HFFc6 (cell line): ENCODE results near the gene PLEKHG2. TPM values are rescaled to one million over a fixed set of nuclear protein-coding genes. Genes with fewer than 3 reads are reported as not detected.
"Not testable (repeated sequence)": the region's sequence is repeated elsewhere in the genome, so short reads cannot be mapped to it uniquely, and the experiment has no call there.

ENCODE experiments used
- DNase-seq: peaks from one replicate; pipeline ENCODE4 v3.0.0-alpha.2; 2018
- H3K27ac Mint-ChIP-seq: 2 replicates; pipeline ENCODE4 v1.8.0; 2020; ENCODE audit warnings: mild to moderate bottlenecking, mixed read lengths
- H3K27me3 Mint-ChIP-seq: 2 replicates; pipeline ENCODE4 v1.8.0; 2021; ENCODE audit warnings: mild to moderate bottlenecking, moderate library complexity, mixed read lengths; ENCODE audit not compliant: insufficient read depth
- H3K36me3 Mint-ChIP-seq: 2 replicates; pipeline ENCODE4 v1.8.0; 2021; ENCODE audit warnings: low read depth, mixed read lengths
- H3K4me1 Mint-ChIP-seq: 2 replicates; pipeline ENCODE4 v1.8.0; 2020; ENCODE audit warnings: low read depth, mixed read lengths
- H3K4me3 Mint-ChIP-seq: 2 replicates; pipeline ENCODE4 v1.8.0; 2020; ENCODE audit warnings: mild to moderate bottlenecking, moderate library complexity, mixed read lengths
- H3K9me3 Mint-ChIP-seq: 2 replicates; pipeline ENCODE4 v1.8.0; 2020; ENCODE audit warnings: mild to moderate bottlenecking, mixed read lengths
- total RNA-seq, 6 experiments: library from RNA; stranded (reverse); fragmentation: NEBNext Ultra II Directional; extraction: Animal tissue kit (Norgen Biotek cat#: 25700); gene quantifications; 2 replicates in 1 of 6; 3 replicates in 5 of 6; pipeline ENCODE4 v1.2.3, GENCODE V29; 2021
- TF ChIP-seq, protein P1 (sequence below): fragments of 200-600 bp; sonication (generic); IDR thresholded peaks from 2 replicates; pipeline ENCODE4 v1.5.0; 2021; ENCODE audit warnings: antibody characterized with exemption, mild to moderate bottlenecking

Gene PLEKHG2
- total RNA-seq, 6 experiments from 2014 or later, result 38.3 to 56.0 (median 45.7) TPM

GRCh38 chr19:39370735-39371134 is 41.7 kb upstream of the PLEKHG2 start:
- H3K36me3 Mint-ChIP-seq, result peaks cover 41% of the 10 kb centered on the region
- no peak overlapping the region for H3K4me3 Mint-ChIP-seq
- peak overlapping the region; percentile 98 for H3K27ac Mint-ChIP-seq
- peaks cover 7% of the 10 kb centered on the region for H3K27me3 Mint-ChIP-seq
- DNase-seq, result no peak
- peaks cover 33% of the 10 kb centered on the region for H3K4me1 Mint-ChIP-seq
- H3K9me3 Mint-ChIP-seq, result no peaks in the 10 kb centered on the region
- TF ChIP-seq, protein P1, sequence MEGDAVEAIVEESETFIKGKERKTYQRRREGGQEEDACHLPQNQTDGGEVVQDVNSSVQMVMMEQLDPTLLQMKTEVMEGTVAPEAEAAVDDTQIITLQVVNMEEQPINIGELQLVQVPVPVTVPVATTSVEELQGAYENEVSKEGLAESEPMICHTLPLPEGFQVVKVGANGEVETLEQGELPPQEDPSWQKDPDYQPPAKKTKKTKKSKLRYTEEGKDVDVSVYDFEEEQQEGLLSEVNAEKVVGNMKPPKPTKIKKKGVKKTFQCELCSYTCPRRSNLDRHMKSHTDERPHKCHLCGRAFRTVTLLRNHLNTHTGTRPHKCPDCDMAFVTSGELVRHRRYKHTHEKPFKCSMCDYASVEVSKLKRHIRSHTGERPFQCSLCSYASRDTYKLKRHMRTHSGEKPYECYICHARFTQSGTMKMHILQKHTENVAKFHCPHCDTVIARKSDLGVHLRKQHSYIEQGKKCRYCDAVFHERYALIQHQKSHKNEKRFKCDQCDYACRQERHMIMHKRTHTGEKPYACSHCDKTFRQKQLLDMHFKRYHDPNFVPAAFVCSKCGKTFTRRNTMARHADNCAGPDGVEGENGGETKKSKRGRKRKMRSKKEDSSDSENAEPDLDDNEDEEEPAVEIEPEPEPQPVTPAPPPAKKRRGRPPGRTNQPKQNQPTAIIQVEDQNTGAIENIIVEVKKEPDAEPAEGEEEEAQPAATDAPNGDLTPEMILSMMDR, result no peak

DNA sequence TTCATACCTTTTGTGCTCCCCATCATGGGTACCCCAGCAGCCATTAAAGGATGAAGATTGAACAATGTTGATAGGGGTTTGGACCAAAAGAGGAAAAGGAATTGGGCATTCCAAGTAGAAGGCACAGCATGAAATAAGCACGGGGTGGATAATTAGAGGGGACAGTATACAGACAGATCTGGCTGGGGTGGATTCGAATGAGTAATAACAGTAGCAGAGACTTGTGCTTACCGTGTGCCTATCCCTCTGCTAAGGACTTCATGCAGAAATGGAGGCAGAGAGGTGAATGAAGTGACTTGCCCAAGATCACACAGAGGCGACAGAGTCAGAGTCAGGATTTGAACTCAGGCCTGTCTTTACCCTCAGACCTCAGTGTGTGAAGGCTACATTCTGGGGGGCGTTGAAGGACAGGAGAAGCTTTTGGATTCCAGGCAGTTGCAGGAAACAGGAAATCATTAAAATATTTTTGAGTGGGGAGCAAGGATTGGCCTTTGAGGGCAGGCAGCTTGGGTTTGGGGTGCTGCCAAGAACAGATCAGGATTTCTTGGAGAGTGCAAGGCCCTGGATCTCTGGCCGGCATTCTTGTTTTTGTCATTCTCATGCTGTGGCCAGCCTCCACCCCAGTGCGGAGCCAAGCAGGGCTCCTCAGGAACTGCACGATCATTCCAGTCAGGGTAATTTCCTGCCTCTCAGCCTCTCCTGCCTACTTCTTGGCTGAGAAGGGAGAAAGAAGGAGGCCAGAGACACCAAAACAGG is 40.2 kb upstream of the PLEKHG2 start:
- peaks cover 5% of the 10 kb centered on the region for H3K27me3 Mint-ChIP-seq
- TF ChIP-seq, protein P1, result no peak
- peaks cover 47% of the 10 kb centered on the region for H3K36me3 Mint-ChIP-seq
- peak; percentile 91 for DNase-seq
- H3K9me3 Mint-ChIP-seq, result no peaks in the 10 kb centered on the region
- peaks cover 33% of the 10 kb centered on the region for H3K4me1 Mint-ChIP-seq
- peak overlapping the region; percentile 98 for H3K27ac Mint-ChIP-seq
- H3K4me3 Mint-ChIP-seq, result peak overlapping the region; percentile 35

- Mint-ChIP-seq H3K27ac (peak overlapping the region; percentile 98), H3K36me3 (peaks cover 47% of the 10 kb centered on the region), H3K27me3 (peaks cover 4% of the 10 kb centered on the region), H3K4me3 (peak overlapping the region; percentile 63), H3K4me1 (peaks cover 36% of the 10 kb centered on the region), H3K9me3 (no peaks in the 10 kb centered on the region)
- TF ChIP-seq, protein P1, result no peak
- DNase-seq, result no peak
Measured at GRCh38 chr19:39372941-39373340, 39.5 kb upstream of the PLEKHG2 start.

GRCh38 chr19:39375929-39376328 is 36.5 kb upstream of the PLEKHG2 start:
- peaks cover 33% of the 10 kb centered on the region for H3K36me3 Mint-ChIP-seq
- no peak overlapping the region for H3K4me3 Mint-ChIP-seq
- TF ChIP-seq, protein P1, result no peak
- H3K27me3 Mint-ChIP-seq, result peaks cover 4% of the 10 kb centered on the region
- peak overlapping the region; percentile 10; the same call in 1 of the 2 replicates for H3K27ac Mint-ChIP-seq
- H3K4me1 Mint-ChIP-seq, result peaks cover 36% of the 10 kb centered on the region
- no peaks in the 10 kb centered on the region for H3K9me3 Mint-ChIP-seq
- no peak for DNase-seq

DNA sequence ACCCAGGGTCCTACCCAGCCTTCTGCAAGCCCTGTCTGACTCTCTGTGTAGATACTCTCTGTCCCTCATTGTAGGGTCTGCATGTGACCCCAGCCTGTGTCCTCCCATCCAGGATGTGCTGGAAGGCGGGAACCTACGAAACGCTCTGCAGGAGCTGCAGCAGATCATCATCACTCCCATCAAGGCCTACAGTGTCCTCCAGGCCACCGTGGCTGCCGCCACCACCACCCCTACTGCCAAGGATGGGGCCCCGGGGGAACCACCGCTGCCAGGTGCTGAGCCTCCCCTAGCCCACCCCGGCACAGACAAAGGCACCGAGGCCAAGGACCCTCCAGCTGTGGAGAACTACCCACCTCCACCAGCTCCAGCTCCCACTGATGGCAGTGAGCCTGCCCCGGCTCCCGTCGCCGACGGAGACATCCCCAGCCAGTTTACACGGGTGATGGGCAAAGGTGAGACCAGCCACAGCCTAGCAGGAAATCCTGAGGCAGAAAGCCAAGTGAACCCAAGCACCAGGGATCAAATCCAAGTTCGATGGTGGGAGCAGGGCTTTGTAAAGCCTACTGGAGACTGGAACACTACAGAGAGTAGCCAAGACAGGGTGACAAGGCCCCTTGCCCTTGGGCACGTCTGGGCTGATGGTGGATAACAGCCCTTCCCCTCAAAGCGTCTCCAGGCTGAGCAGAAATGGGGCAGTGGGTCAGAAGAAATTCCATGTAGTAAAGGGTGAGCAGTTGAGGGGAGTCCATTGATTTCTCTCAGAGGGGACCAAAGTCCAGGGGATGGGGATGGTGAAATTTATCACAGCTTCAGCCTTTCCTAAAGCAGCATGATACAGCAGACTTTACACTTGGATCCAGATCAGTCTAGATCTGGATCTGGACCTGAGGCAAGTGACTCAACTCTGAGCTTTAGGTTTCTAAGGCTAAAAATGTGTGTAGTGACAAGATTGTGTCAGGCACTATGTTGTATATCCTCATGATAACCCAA is 34.8 kb upstream of the PLEKHG2 start:
- Mint-ChIP-seq H3K9me3 (no peaks in the 10 kb centered on the region), H3K4me1 (peaks cover 30% of the 10 kb centered on the region), H3K27me3 (peaks cover 4% of the 10 kb centered on the region), H3K27ac (peak overlapping the region; percentile 85), H3K4me3 (no peak overlapping the region), H3K36me3 (peaks cover 35% of the 10 kb centered on the region)
- TF ChIP-seq, protein P1, result no peak
- peak; percentile 52 for DNase-seq

DNA sequence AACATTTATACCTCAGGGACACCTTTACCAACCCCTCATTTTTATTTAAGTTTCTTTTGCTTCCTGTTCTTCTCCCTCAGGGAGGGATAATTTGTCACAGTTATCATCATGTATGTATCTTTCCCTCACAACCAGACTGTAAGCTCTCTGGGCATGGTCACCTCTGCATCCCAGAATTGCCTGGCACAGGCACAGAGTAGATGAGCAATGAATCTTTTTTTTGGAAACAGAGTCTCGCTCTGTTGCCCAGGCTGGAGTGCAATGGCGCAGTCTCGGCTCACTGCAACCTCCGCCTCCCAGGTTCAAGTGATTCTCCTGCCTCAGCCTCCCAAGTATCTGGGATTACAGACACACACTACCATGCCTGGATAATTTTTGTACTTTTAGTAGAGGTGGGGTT is 33.1 kb upstream of the PLEKHG2 start:
- not testable (repeated sequence) for H3K27me3 Mint-ChIP-seq, H3K9me3 Mint-ChIP-seq, H3K4me3 Mint-ChIP-seq, DNase-seq, H3K27ac Mint-ChIP-seq
- Mint-ChIP-seq H3K4me1 (peaks cover 21% of the 10 kb centered on the region; the same call in 1 of the 2 replicates), H3K36me3 (peaks cover 29% of the 10 kb centered on the region)
